Measurements from ENCODE around the gene AMOTL2.

DNA sequence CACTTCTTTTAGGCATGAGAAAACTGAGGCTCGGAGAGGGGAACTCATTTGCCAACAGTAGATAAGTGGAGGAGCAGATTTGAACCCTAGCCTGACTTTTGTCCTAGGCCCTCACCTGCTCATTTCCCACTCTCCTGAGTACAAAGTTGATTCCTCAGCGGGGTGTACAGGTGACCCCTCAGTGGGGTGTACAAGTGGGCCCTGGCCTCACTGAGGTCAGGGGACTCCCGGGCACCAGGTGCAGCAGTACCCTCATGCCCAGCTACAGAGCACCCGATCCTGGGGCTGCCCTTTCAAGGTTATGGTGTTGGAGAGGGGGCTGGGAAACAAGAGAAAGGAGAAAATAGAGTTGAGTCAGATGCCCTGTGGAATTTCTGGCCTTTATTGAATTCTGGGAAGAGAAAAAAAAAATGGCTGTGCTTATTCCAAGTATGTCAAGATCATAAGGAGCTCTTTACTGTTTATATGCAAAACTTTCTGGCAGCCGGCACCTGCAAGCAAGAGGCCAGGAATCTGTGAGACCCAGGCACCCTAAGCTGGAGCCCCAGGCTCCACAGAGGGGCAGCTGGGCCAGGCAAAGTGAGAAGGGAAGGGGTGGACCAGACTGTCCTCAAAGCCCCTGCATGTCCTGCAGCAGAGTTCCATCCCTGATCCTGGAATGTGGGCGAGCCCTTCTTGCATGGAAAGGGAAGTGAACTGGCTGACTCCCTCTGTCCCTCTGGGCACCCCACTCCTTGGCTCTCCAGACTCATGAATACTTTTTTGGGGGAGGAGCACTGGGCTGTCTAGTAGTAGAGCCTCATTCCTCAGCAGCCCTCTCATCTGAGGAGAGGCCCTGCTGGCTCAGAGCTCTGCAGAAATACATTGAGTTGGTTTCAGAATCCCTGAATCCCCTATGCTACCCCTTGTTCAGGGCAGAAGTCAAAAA, 43.1 kb downstream of the AMOTL2 start:
- no peak for TF ChIP-seq POLR2AphosphoS5 (IDR thresholded peaks at IDR 0.05; ENCODE audit: insufficient read depth, low read depth, low read length)
- TF ChIP-seq, protein P1, sequence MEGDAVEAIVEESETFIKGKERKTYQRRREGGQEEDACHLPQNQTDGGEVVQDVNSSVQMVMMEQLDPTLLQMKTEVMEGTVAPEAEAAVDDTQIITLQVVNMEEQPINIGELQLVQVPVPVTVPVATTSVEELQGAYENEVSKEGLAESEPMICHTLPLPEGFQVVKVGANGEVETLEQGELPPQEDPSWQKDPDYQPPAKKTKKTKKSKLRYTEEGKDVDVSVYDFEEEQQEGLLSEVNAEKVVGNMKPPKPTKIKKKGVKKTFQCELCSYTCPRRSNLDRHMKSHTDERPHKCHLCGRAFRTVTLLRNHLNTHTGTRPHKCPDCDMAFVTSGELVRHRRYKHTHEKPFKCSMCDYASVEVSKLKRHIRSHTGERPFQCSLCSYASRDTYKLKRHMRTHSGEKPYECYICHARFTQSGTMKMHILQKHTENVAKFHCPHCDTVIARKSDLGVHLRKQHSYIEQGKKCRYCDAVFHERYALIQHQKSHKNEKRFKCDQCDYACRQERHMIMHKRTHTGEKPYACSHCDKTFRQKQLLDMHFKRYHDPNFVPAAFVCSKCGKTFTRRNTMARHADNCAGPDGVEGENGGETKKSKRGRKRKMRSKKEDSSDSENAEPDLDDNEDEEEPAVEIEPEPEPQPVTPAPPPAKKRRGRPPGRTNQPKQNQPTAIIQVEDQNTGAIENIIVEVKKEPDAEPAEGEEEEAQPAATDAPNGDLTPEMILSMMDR (IDR thresholded peaks at IDR 0.05; ENCODE audit: extremely low read depth in 1 of 2, insufficient read depth in 1 of 2, low read depth in 1 of 2, low read length in 2 of 2) = no peak
- TF ChIP-seq MYC (IDR thresholded peaks at IDR 0.05; ENCODE audit: low read depth, low read length) = no peak
- TF ChIP-seq, protein P2, sequence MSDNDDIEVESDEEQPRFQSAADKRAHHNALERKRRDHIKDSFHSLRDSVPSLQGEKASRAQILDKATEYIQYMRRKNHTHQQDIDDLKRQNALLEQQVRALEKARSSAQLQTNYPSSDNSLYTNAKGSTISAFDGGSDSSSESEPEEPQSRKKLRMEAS (IDR thresholded peaks at IDR 0.05; ENCODE audit: insufficient read depth, insufficient read length) = no peak
- TF ChIP-seq POLR2A (IDR thresholded peaks at IDR 0.05; ENCODE audit: low read depth, low read length) = no peak
- TF ChIP-seq GATA2 (IDR thresholded peaks at IDR 0.05; ENCODE audit: insufficient read depth, insufficient read length, low read depth, low read length) = no peak

Measured in endothelial cell of umbilical vein (primary cell).